ENCODE data around the gene KRT25.
"Not testable (repeated sequence)": the region's sequence is repeated elsewhere in the genome, so short reads cannot be mapped to it uniquely, and the experiment has no call there.

Gene KRT25

GRCh38 chr17:40753804-40754203 is 1.3 kb downstream of the KRT25 start:
- DNase-seq (ENCODE audit: low read depth): no peak

- no peak for DNase-seq (ENCODE audit: low read depth)
These were observed 4.1 kb downstream of the KRT25 start for GRCh38 chr17:40751065-40751464.

- DNase-seq (ENCODE audit: low read depth): no peak
These were observed 4.7 kb downstream of the KRT25 start for GRCh38 chr17:40750391-40750790.

GRCh38 chr17:40748666-40749065 is 6.5 kb downstream of the KRT25 start:
- not testable (repeated sequence) for DNase-seq (ENCODE audit: low read depth)

GRCh38 chr17:40738553-40738952 is 16.6 kb downstream of the KRT25 start:
- DNase-seq (ENCODE audit: low read depth): no peak

- no peak for DNase-seq (ENCODE audit: low read depth)
These were observed 20.1 kb downstream of the KRT25 start for GRCh38 chr17:40735016-40735415.

GRCh38 chr17:40734018-40734417 is 21.1 kb downstream of the KRT25 start:
- DNase-seq (ENCODE audit: low read depth): no peak

GRCh38 chr17:40730970-40731369 is 24.2 kb downstream of the KRT25 start:
- no peak for DNase-seq (ENCODE audit: low read depth)

GRCh38 chr17:40727447-40728231 is 27.5 kb downstream of the KRT25 start:
- DNase-seq (ENCODE audit: low read depth): no peak

GRCh38 chr17:40726919-40727318 is 28.2 kb downstream of the KRT25 start:
- DNase-seq (ENCODE audit: low read depth): no peak

- no peak for DNase-seq (ENCODE audit: low read depth)
These were observed 30.5 kb downstream of the KRT25 start for GRCh38 chr17:40724656-40725055.

- no peak for DNase-seq (ENCODE audit: low read depth)
These were observed 32.9 kb downstream of the KRT25 start for GRCh38 chr17:40722241-40722640.

- no peak for DNase-seq (ENCODE audit: low read depth)
These were observed 34.2 kb downstream of the KRT25 start for GRCh38 chr17:40720899-40721298.

GRCh38 chr17:40718930-40719329 is 36.2 kb downstream of the KRT25 start:
- DNase-seq (ENCODE audit: low read depth): no peak

GRCh38 chr17:40717776-40718175 is 37.4 kb downstream of the KRT25 start:
- no peak for DNase-seq (ENCODE audit: low read depth)

GRCh38 chr17:40714473-40714872 is 40.7 kb downstream of the KRT25 start:
- no peak for DNase-seq (ENCODE audit: low read depth)

- no peak for DNase-seq (ENCODE audit: low read depth)
These were observed 47.4 kb downstream of the KRT25 start for GRCh38 chr17:40707745-40708144.

GRCh38 chr17:40705584-40705983 is 49.5 kb downstream of the KRT25 start:
- DNase-seq (ENCODE audit: low read depth): no peak

GRCh38 chr17:40703652-40704051 is 51.5 kb downstream of the KRT25 start, which contains the start of gene KRT24:
KRT24 (minus strand) TSS chr17:40703752; CDS start chr17:40703693, 59 bp downstream.
- DNase-seq (ENCODE audit: low read depth): no peak

GRCh38 chr17:40702271-40702670 is 52.9 kb downstream of the KRT25 start:
- no peak for DNase-seq (ENCODE audit: low read depth)

- no peak for DNase-seq (ENCODE audit: low read depth)
These were observed 55.3 kb downstream of the KRT25 start for GRCh38 chr17:40699853-40700252.

- DNase-seq (ENCODE audit: low read depth): no peak
These were observed 55.8 kb downstream of the KRT25 start for GRCh38 chr17:40699371-40699770.

Data from activated T-helper 9 cell treated with anti-CD3 and anti-CD28 coated beads, Interleukin-2, amount 50 U/mL, for 16 hours (primary cell).